Activated naive CD8-positive, alpha-beta T cell treated with anti-CD3 and anti-CD28 coated beads for 36 hours (primary cell): ENCODE data around the gene CARD10. TPM values are rescaled to one million over a fixed set of nuclear protein-coding genes. Genes with fewer than 3 reads are reported as not detected.

Source experiments
- DNase-seq: peaks from one replicate; pipeline ENCODE4 v3.0.0; 2021
- H3K27ac Mint-ChIP-seq: one replicate; pipeline ENCODE4 v1.8.0; 2022; ENCODE audit warnings: mild to moderate bottlenecking, moderate library complexity, mixed read lengths
- H3K27me3 Mint-ChIP-seq: one replicate; pipeline ENCODE4 v1.8.0; 2022; ENCODE audit warnings: mild to moderate bottlenecking, mixed read lengths
- H3K36me3 Mint-ChIP-seq: one replicate; pipeline ENCODE4 v1.8.0; 2021; ENCODE audit warnings: mild to moderate bottlenecking, mixed read lengths
- H3K4me1 Mint-ChIP-seq: one replicate; pipeline ENCODE4 v1.8.0; 2021; ENCODE audit warnings: mixed read lengths
- H3K4me3 Mint-ChIP-seq: one replicate; pipeline ENCODE4 v1.8.0; 2022; ENCODE audit warnings: mild to moderate bottlenecking, moderate library complexity, mixed read lengths
- H3K9me3 Mint-ChIP-seq: one replicate; pipeline ENCODE4 v1.8.0; 2022; ENCODE audit warnings: mixed read lengths
- total RNA-seq, 2 experiments: library from RNA; stranded (reverse); gene quantifications; one replicate each; pipeline ENCODE4 v1.2.3, GENCODE V29; 2021

Gene CARD10
- total RNA-seq, 2 experiments from 2014 or later: 0.06 to 0.14 TPM

GRCh38 chr22:37443086-37443485, 76.1 kb downstream of the CARD10 start:
- H3K27me3 Mint-ChIP-seq: no peaks in the 10 kb centered on the region
- peaks cover 3% of the 10 kb centered on the region for H3K36me3 Mint-ChIP-seq
- no peak for DNase-seq

DNA sequence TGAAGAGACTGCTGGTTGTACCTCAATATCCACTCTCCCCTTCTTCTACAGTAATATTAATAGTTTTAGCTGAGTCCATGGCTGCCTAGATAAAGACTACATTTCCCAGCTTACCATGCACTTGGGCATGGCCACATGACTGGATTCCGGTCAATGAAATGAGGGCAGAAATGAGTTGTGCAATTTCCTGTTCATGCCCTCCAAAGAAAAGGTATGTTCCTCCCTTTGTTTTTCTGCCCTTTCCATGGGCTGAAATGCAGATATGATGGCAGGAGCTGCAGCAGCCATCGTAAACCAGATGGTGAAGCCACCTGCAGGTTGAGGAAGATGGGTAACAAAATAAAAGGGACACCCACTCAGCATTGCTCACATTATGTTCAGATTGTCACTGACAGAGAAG, 76.7 kb downstream of the CARD10 start:
- Mint-ChIP-seq H3K27ac (no peak overlapping the region), H3K36me3 (peaks cover 3% of the 10 kb centered on the region)

More at GRCh38 chr22:37443086-37443485, 76.1 kb downstream of the CARD10 start:
- no peak overlapping the region for H3K27ac Mint-ChIP-seq
- peaks cover 3% of the 10 kb centered on the region for H3K9me3 Mint-ChIP-seq
- H3K4me3 Mint-ChIP-seq: no peak overlapping the region
- peaks cover 4% of the 10 kb centered on the region for H3K4me1 Mint-ChIP-seq

DNA sequence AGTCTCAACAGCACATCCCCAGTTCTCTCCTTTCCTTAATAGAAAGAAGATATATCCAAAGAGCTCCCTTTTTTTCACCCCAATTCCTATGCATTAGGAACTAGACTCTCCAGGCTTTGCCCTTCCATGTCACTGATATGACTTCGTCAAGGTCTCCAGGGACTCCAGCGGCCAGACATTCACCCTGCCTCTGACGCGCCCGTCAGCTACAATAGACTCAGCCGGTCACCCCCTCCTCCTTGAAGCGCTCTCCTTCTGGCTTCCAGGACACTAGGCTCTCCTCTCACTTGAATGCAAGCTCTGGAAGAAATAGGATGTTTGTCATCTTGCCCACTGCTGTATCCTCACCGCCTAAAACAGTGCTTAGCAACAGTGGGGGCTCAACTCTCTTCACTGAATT, 77.1 kb downstream of the CARD10 start:
- Mint-ChIP-seq H3K27ac (no peak overlapping the region), H3K36me3 (peaks cover 3% of the 10 kb centered on the region), H3K9me3 (peaks cover 3% of the 10 kb centered on the region), H3K4me3 (no peak overlapping the region), H3K4me1 (peaks cover 4% of the 10 kb centered on the region), H3K27me3 (no peaks in the 10 kb centered on the region)
- no peak for DNase-seq

More for the DNA sequence above, 76.7 kb downstream of the CARD10 start:
- peaks cover 4% of the 10 kb centered on the region for H3K4me1 Mint-ChIP-seq
- no peak for DNase-seq
- no peaks in the 10 kb centered on the region for H3K27me3 Mint-ChIP-seq
- H3K4me3 Mint-ChIP-seq: no peak overlapping the region
- peaks cover 3% of the 10 kb centered on the region for H3K9me3 Mint-ChIP-seq

DNA sequence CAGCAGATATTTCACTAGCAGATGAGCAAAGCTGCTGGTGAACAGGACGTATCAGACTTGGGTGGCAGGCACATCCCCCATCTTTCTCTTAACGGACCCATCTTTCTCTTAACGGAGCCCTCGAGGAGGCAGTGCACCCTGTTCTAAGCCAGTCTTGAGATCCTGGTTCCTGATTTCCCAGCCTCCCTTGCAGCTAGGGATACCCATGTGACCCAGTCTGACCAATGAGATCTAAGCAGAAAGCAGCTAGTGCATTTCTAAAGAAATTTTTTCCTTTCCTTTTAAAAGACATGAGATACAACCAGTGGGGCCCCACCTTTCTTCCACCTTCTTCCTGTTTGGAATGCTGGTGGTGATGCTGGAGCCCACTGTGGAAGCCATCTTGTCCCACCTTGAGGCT, 78.3 kb downstream of the CARD10 start:
- peaks cover 3% of the 10 kb centered on the region for H3K36me3 Mint-ChIP-seq
- H3K27ac Mint-ChIP-seq: no peak overlapping the region
- H3K4me1 Mint-ChIP-seq: peaks cover 4% of the 10 kb centered on the region
- no peak for DNase-seq
- H3K27me3 Mint-ChIP-seq: no peaks in the 10 kb centered on the region
- no peak overlapping the region for H3K4me3 Mint-ChIP-seq
- H3K9me3 Mint-ChIP-seq: peaks cover 3% of the 10 kb centered on the region

Other genes starting within 250 kb of the CARD10 start
- 10 to 100 TPM; 16.6 to 17.3 TPM for gene CYTH4, start 236.9 kb downstream of the CARD10 start, total RNA-seq
- gene ELFN2, start 91.9 kb downstream of the CARD10 start, total RNA-seq: under 1 TPM; 0.06 to 0.20 TPM
- gene MFNG, start 33.0 kb downstream of the CARD10 start, total RNA-seq: 100 to 1,000 TPM; 193 to 204 TPM
- gene CDC42EP1, start 41.1 kb upstream of the CARD10 start, total RNA-seq: under 1 TPM; 0.25 to 0.32 TPM
- not detected for gene LGALS2, start 60.7 kb upstream of the CARD10 start, total RNA-seq
- gene GGA1, start 89.4 kb upstream of the CARD10 start, total RNA-seq: 10 to 100 TPM; 56.3 to 61.9 TPM
- 100 to 1,000 TPM in 1 of 2 experiments, 10 to 100 TPM in 1; 90.8 to 103 TPM for gene SH3BP1, start 120.3 kb upstream of the CARD10 start, total RNA-seq
- 10 to 100 TPM; 41.4 to 42.5 TPM for gene PDXP, start 139.3 kb upstream of the CARD10 start, total RNA-seq
- gene LGALS1, start 156.2 kb upstream of the CARD10 start, total RNA-seq: 100 to 1,000 TPM; 166 to 171 TPM
- 10 to 100 TPM; 50.0 to 50.8 TPM for gene NOL12, start 166.9 kb upstream of the CARD10 start, total RNA-seq
- gene TRIOBP, start 177.6 kb upstream of the CARD10 start, total RNA-seq: 10 to 100 TPM; 19.7 to 20.8 TPM